ENCODE data around the gene FRK. TPM values are rescaled to one million over a fixed set of nuclear protein-coding genes. Genes with fewer than 3 reads are reported as not detected.

Gene FRK
- total RNA-seq = 0.02 and 0.05 TPM in 2 replicates

- intact Hi-C loops (cut with micrococcal nuclease) = no loop called here
- Mint-ChIP-seq H3K4me3 (ENCODE audit: low read depth) (no peak within 1 kb of the TSS), H3K27ac (no peak within 1 kb of the TSS), H3K9me3 (no peaks in the 10 kb centered on the region), H3K4me1 (ENCODE audit: low read depth) (peaks cover 2% of the 10 kb centered on the region), H3K36me3 (ENCODE audit: low read depth) (no peaks in the 10 kb centered on the region), H3K27me3 (ENCODE audit: low read depth) (peaks cover 20% of the 10 kb centered on the region)
- no peak for DNase-seq (ENCODE audit: low spot score)
Measured at GRCh38 chr6:116060572-116061283, at the start of gene FRK. FRK (minus strand) TSS chr6:116060891; CDS start chr6:116060311, 580 bp downstream.

GRCh38 chr6:116108836-116109235 is 48.1 kb upstream of the FRK start:
- Mint-ChIP-seq H3K36me3 (ENCODE audit: low read depth) (peaks cover 52% of the 10 kb centered on the region), H3K4me3 (ENCODE audit: low read depth) (no peak overlapping the region), H3K27me3 (ENCODE audit: low read depth) (no peaks in the 10 kb centered on the region)

GRCh38 chr6:116106146-116106545 is 45.5 kb upstream of the FRK start:
- intact Hi-C loops (cut with micrococcal nuclease) = no loop called here
- Mint-ChIP-seq H3K27ac (no peak overlapping the region), H3K36me3 (ENCODE audit: low read depth) (peaks cover 42% of the 10 kb centered on the region), H3K27me3 (ENCODE audit: low read depth) (no peaks in the 10 kb centered on the region), H3K9me3 (no peaks in the 10 kb centered on the region), H3K4me3 (ENCODE audit: low read depth) (no peak overlapping the region), H3K4me1 (ENCODE audit: low read depth) (peaks cover 45% of the 10 kb centered on the region)
- DNase-seq (ENCODE audit: low spot score) = no peak

More at GRCh38 chr6:116108836-116109235, 48.1 kb upstream of the FRK start:
- Mint-ChIP-seq H3K4me1 (ENCODE audit: low read depth) (peaks cover 22% of the 10 kb centered on the region), H3K27ac (no peak overlapping the region), H3K9me3 (no peaks in the 10 kb centered on the region)
- no peak for DNase-seq (ENCODE audit: low spot score)
- intact Hi-C loops (cut with micrococcal nuclease) = no loop called here

- no peaks in the 10 kb centered on the region for H3K9me3 Mint-ChIP-seq
- H3K4me3 Mint-ChIP-seq (ENCODE audit: low read depth) = no peak overlapping the region
- peaks cover 45% of the 10 kb centered on the region for H3K4me1 Mint-ChIP-seq (ENCODE audit: low read depth)
- no peaks in the 10 kb centered on the region for H3K27me3 Mint-ChIP-seq (ENCODE audit: low read depth)
- DNase-seq (ENCODE audit: low spot score) = no peak
- H3K27ac Mint-ChIP-seq = no peak overlapping the region
- intact Hi-C loops (cut with micrococcal nuclease) = no loop called here
- peaks cover 38% of the 10 kb centered on the region for H3K36me3 Mint-ChIP-seq (ENCODE audit: low read depth)
Measured at GRCh38 chr6:116105247-116105646, 44.6 kb upstream of the FRK start.

- intact Hi-C loops (cut with micrococcal nuclease) = loop anchor here (5.0 kb wide), 2 partner anchors 148 to 212 kb away; partner anchors contain the start of gene TSPYL4
Measured at GRCh38 chr6:116104636-116105035, 43.9 kb upstream of the FRK start.

GRCh38 chr6:116102873-116103272 is 42.2 kb upstream of the FRK start:
- H3K36me3 Mint-ChIP-seq (ENCODE audit: low read depth) = peaks cover 24% of the 10 kb centered on the region

More at GRCh38 chr6:116104636-116105035, 43.9 kb upstream of the FRK start:
- no peaks in the 10 kb centered on the region for H3K27me3 Mint-ChIP-seq (ENCODE audit: low read depth)
- H3K4me3 Mint-ChIP-seq (ENCODE audit: low read depth) = no peak overlapping the region
- peaks cover 34% of the 10 kb centered on the region for H3K36me3 Mint-ChIP-seq (ENCODE audit: low read depth)
- peaks cover 50% of the 10 kb centered on the region for H3K4me1 Mint-ChIP-seq (ENCODE audit: low read depth)
- no peak for DNase-seq (ENCODE audit: low spot score)
- H3K9me3 Mint-ChIP-seq = no peaks in the 10 kb centered on the region
- no peak overlapping the region for H3K27ac Mint-ChIP-seq

GRCh38 chr6:116101790-116102189 is 41.1 kb upstream of the FRK start:
- intact Hi-C loops (cut with micrococcal nuclease) = loop anchor here (1.0 to 5.0 kb wide), 4 partner anchors 11 to 469 kb away; partner anchors contain the start of genes RWDD1 and TSPYL4
- H3K4me1 Mint-ChIP-seq (ENCODE audit: low read depth) = peaks cover 61% of the 10 kb centered on the region
- peak overlapping the region; percentile 89 for H3K4me3 Mint-ChIP-seq (ENCODE audit: low read depth)
- peaks cover under 1% of the 10 kb centered on the region for H3K9me3 Mint-ChIP-seq
- H3K27ac Mint-ChIP-seq = peak overlapping the region; percentile 85
- peaks cover 25% of the 10 kb centered on the region for H3K36me3 Mint-ChIP-seq (ENCODE audit: low read depth)
- H3K27me3 Mint-ChIP-seq (ENCODE audit: low read depth) = no peaks in the 10 kb centered on the region
- DNase-seq (ENCODE audit: low spot score) = no peak

More at GRCh38 chr6:116102873-116103272, 42.2 kb upstream of the FRK start:
- DNase-seq (ENCODE audit: low spot score) = no peak
- peaks cover 61% of the 10 kb centered on the region for H3K4me1 Mint-ChIP-seq (ENCODE audit: low read depth)
- peak overlapping the region; percentile 89 for H3K4me3 Mint-ChIP-seq (ENCODE audit: low read depth)
- H3K27ac Mint-ChIP-seq = peak overlapping the region; percentile 85
- H3K27me3 Mint-ChIP-seq (ENCODE audit: low read depth) = no peaks in the 10 kb centered on the region
- no peaks in the 10 kb centered on the region for H3K9me3 Mint-ChIP-seq
- intact Hi-C loops (cut with micrococcal nuclease) = loop anchor here (5.0 kb wide), 2 partner anchors 149 to 211 kb away; partner anchors contain the start of gene TSPYL4

- H3K27me3 Mint-ChIP-seq (ENCODE audit: low read depth) = no peaks in the 10 kb centered on the region
- peaks cover 29% of the 10 kb centered on the region for H3K36me3 Mint-ChIP-seq (ENCODE audit: low read depth)
- peaks cover 61% of the 10 kb centered on the region for H3K4me1 Mint-ChIP-seq (ENCODE audit: low read depth)
- DNase-seq (ENCODE audit: low spot score) = no peak
- peaks cover 6% of the 10 kb centered on the region for H3K9me3 Mint-ChIP-seq
- intact Hi-C loops (cut with micrococcal nuclease) = loop anchor here (1.0 to 5.0 kb wide), 4 partner anchors 11 to 469 kb away; partner anchors contain the start of genes RWDD1 and TSPYL4
- peak overlapping the region; percentile 89 for H3K4me3 Mint-ChIP-seq (ENCODE audit: low read depth)
- peak overlapping the region; percentile 85 for H3K27ac Mint-ChIP-seq
Measured at GRCh38 chr6:116101302-116101718, 40.6 kb upstream of the FRK start.

GRCh38 chr6:116100419-116101301 is 40.0 kb upstream of the FRK start, which contains the start of gene NT5DC1:
NT5DC1 (plus strand) TSS chr6:116100853; CDS start chr6:116100931, 78 bp downstream.
- Mint-ChIP-seq H3K4me1 (ENCODE audit: low read depth) (peaks cover 55% of the 10 kb centered on the region), H3K27me3 (ENCODE audit: low read depth) (no peaks in the 10 kb centered on the region), H3K36me3 (ENCODE audit: low read depth) (peaks cover 34% of the 10 kb centered on the region), H3K9me3 (peaks cover 12% of the 10 kb centered on the region), H3K27ac (peak within 1 kb of the TSS; percentile 89), H3K4me3 (ENCODE audit: low read depth) (peak within 1 kb of the TSS; percentile 89)
- DNase-seq (ENCODE audit: low spot score) = peak; percentile 83
- intact Hi-C loops (cut with micrococcal nuclease) = loop anchor here (1.0 to 5.0 kb wide), 4 partner anchors 10 to 470 kb away; partner anchors contain the start of genes RWDD1 and TSPYL4

GRCh38 chr6:116099036-116099435 is 38.3 kb upstream of the FRK start:
- H3K27ac Mint-ChIP-seq = no peak overlapping the region
- H3K4me3 Mint-ChIP-seq (ENCODE audit: low read depth) = no peak overlapping the region
- H3K27me3 Mint-ChIP-seq (ENCODE audit: low read depth) = no peaks in the 10 kb centered on the region
- intact Hi-C loops (cut with micrococcal nuclease) = no loop called here
- H3K9me3 Mint-ChIP-seq = peaks cover 26% of the 10 kb centered on the region
- peaks cover 30% of the 10 kb centered on the region for H3K36me3 Mint-ChIP-seq (ENCODE audit: low read depth)
- peaks cover 42% of the 10 kb centered on the region for H3K4me1 Mint-ChIP-seq (ENCODE audit: low read depth)
- no peak for DNase-seq (ENCODE audit: low spot score)

- H3K36me3 Mint-ChIP-seq (ENCODE audit: low read depth) = peaks cover 20% of the 10 kb centered on the region
- no peak for DNase-seq (ENCODE audit: low spot score)
- H3K4me1 Mint-ChIP-seq (ENCODE audit: low read depth) = peaks cover 27% of the 10 kb centered on the region
- H3K9me3 Mint-ChIP-seq = peaks cover 26% of the 10 kb centered on the region
- no peak overlapping the region for H3K4me3 Mint-ChIP-seq (ENCODE audit: low read depth)
- no peak overlapping the region for H3K27ac Mint-ChIP-seq
- intact Hi-C loops (cut with micrococcal nuclease) = loop anchor here (1.0 kb wide), 1 partner anchor 86 kb away; no protein-coding TSS in a partner anchor
- no peaks in the 10 kb centered on the region for H3K27me3 Mint-ChIP-seq (ENCODE audit: low read depth)
Measured at GRCh38 chr6:116096979-116097816, 36.5 kb upstream of the FRK start.

All from activated T-helper 2 cell treated with anti-CD3 and anti-CD28 coated beads, Interferon-gamma antibody, Interleukin-2, Interleukin-4, amounts not matched to agents 10 μg/mL and 5 μg/mL and 100 μg/mL, durations not matched to agents 14 hours and 24 hours and 36 hours (primary cell).